Effector CD4-positive, alpha-beta T cell (primary cell): ENCODE results near the gene FNIP1.
"Not testable (repeated sequence)": the region's sequence is repeated elsewhere in the genome, so short reads cannot be mapped to it uniquely, and the experiment has no call there.

ENCODE experiments used
- DNase-seq: peaks from one replicate; pipeline ENCODE4 v3.0.0-alpha.2; 2020

Gene FNIP1

GRCh38 chr5:131684051-131684450, 112.8 kb downstream of the FNIP1 start:
- DNase-seq, result no peak

- no peak for DNase-seq
Measured at GRCh38 chr5:131682826-131683225, 114.0 kb downstream of the FNIP1 start.

- DNase-seq, result no peak
Measured at GRCh38 chr5:131682175-131682574, 114.6 kb downstream of the FNIP1 start.

- no peak for DNase-seq
Measured at GRCh38 chr5:131679911-131680310, 116.9 kb downstream of the FNIP1 start.

- not testable (repeated sequence) for DNase-seq
Measured at GRCh38 chr5:131678273-131678672, 118.5 kb downstream of the FNIP1 start.

- no peak for DNase-seq
Measured at GRCh38 chr5:131677115-131677514, 119.7 kb downstream of the FNIP1 start.

- no peak for DNase-seq
Measured at GRCh38 chr5:131672776-131673175, 124.0 kb downstream of the FNIP1 start.

- DNase-seq, result no peak
Measured at GRCh38 chr5:131671994-131672655, 124.7 kb downstream of the FNIP1 start.

- DNase-seq, result no peak
Measured at GRCh38 chr5:131671409-131671808, 125.4 kb downstream of the FNIP1 start.

GRCh38 chr5:131664929-131665328, 131.9 kb downstream of the FNIP1 start:
- no peak for DNase-seq

GRCh38 chr5:131661933-131662332, 134.9 kb downstream of the FNIP1 start:
- DNase-seq, result no peak

- no peak for DNase-seq
Measured at GRCh38 chr5:131659841-131660240, 137.0 kb downstream of the FNIP1 start.

GRCh38 chr5:131659290-131659689, 137.5 kb downstream of the FNIP1 start:
- DNase-seq, result no peak

GRCh38 chr5:131654776-131655175, 142.0 kb downstream of the FNIP1 start:
- DNase-seq, result no peak

GRCh38 chr5:131654309-131654708, 142.5 kb downstream of the FNIP1 start:
- DNase-seq, result no peak

- DNase-seq, result no peak
Measured at GRCh38 chr5:131649161-131649560, 147.7 kb downstream of the FNIP1 start.

GRCh38 chr5:131647048-131647769, 149.6 kb downstream of the FNIP1 start:
- DNase-seq, result no peak

GRCh38 chr5:131644822-131645221, 152.0 kb downstream of the FNIP1 start:
- no peak for DNase-seq

GRCh38 chr5:131644370-131644769, 152.4 kb downstream of the FNIP1 start:
- no peak for DNase-seq

- no peak for DNase-seq
Measured at GRCh38 chr5:131641494-131641893, 155.3 kb downstream of the FNIP1 start.

GRCh38 chr5:131640043-131640856, 156.6 kb downstream of the FNIP1 start:
- no peak for DNase-seq

GRCh38 chr5:131639148-131639547, 157.7 kb downstream of the FNIP1 start:
- DNase-seq, result no peak

- DNase-seq, result no peak
Measured at GRCh38 chr5:131637694-131638093, 159.1 kb downstream of the FNIP1 start.
